HG03159 (cell line): ENCODE results near the gene GLIS1.

Experiments
- ATAC-seq: cut with Tn5 transposase; IDR thresholded peaks from one replicate; pipeline ENCODE4 v1.9.1; 2021; ENCODE audit warnings: mild to moderate bottlenecking, moderate library complexity; ENCODE audit not compliant: unreplicated experiment

Gene GLIS1

DNA sequence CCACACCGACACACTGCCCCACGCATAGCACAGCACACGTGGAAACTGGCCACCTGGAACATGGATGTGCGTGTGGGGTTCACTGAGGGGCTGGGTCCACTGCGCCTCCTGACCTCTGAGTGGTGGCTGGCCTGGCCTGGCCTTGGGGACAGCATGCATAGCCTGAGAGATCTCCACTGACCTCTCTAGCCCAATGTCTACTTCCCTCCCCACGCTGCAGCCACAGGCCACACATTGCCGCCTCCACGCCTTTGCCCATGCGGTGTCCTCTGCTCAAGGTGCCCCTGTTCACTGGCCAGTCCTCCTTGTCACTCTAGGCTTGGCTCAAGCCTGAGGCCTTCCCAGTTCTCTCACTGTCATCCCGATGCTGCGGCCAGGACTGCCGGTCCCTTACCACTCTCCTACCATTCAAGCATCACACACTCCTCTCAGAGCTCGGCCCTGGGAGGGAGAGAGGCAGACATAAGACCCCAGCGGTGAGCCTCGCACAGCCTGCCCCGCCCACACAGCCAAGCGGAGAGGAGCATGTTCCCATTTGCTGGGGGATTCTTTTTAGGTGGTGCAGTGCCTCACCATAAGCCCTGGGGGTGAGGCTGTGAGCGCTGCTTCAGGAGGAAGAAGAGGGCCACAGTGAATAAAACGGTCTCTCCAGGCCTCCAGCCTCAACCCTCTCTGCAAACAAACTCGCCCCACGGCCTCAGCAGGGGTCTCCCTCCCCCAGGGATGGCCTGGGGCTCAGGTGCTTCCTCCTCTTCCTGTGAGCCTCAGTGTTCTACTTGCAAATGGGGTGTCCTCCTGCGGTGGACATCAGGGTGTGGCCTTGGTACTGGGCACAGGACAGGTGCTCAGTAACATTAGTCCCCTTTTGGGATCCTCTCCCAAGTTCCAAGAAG, 199.0 kb downstream of the GLIS1 start:
- no peak for ATAC-seq

DNA sequence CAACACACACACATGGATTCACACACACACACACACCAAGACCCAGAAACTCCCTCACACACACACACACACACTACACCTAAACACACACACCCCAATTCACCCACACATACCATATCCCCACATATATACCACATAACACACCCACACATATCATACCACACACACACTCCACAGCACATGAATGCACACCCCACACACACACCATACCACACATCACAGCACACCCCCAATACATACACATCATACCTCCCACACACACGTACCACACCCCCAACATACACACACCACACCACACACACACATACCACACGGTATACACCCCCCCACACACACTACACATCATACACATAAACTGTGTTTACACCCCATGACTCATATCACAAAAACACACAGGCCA, 199.7 kb downstream of the GLIS1 start:
- ATAC-seq: no peak

DNA sequence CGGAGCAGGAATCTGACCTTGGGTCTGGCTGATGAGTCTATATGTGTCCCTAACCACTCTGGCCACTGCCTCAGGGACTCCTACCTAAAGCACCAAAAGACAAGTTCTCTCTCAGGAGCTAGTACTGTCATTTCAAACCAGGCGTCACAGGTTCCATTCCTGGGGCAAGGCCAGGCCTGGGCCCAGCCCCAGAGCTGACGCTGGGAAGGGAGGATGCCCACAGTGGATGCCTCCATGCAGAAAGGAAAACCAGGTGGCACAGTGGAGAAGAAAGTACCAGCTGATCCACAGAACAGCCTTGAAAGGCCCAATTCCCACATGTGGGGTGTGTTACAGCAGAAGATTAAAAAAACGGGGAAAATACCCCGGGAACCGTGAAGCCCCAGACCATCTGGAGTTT, 202.4 kb downstream of the GLIS1 start:
- ATAC-seq: no peak

DNA sequence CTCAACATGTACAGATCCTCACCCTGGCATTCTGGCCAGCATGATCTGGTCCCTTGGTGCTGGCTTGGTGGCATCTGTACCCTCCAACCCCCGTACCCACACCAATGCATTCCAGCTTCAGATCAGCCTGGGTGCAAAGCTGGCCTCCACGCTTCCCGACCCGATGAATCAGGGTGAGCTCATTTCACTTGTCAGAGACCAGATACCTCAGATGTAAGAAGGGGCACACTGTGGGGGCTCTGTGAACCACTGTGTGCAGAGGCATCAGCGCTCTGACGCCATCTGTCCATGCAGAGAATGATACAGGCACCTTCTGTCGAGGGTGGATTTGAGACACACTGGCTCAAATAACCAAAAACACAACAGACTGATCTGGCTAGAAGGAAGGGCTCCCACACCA, 203.1 kb downstream of the GLIS1 start:
- no peak for ATAC-seq

- no peak for ATAC-seq
These were observed 203.7 kb downstream of the GLIS1 start for GRCh38 chr1:53535226-53535625.

DNA sequence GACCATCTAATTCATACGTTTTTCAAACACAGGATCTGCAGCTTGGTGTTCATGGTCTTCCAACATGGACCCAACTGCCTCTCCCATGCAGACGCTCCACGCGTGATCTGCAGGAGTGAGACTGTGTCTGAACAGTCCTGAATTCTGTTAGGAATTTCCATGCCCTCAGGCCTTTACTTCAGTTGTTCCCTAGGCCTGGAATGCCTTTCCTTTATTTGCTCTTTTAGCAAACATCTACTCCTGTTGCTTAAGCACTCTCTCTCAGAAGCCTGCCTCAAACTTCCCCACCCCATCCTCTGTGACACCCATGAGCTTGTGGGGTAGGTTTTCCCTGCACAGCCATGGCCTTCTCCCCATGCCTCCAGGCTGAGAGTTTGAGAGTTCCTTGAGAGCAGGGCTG, 206.1 kb downstream of the GLIS1 start:
- ATAC-seq: no peak

- ATAC-seq: no peak
These were observed 206.6 kb downstream of the GLIS1 start for GRCh38 chr1:53532377-53532776.

DNA sequence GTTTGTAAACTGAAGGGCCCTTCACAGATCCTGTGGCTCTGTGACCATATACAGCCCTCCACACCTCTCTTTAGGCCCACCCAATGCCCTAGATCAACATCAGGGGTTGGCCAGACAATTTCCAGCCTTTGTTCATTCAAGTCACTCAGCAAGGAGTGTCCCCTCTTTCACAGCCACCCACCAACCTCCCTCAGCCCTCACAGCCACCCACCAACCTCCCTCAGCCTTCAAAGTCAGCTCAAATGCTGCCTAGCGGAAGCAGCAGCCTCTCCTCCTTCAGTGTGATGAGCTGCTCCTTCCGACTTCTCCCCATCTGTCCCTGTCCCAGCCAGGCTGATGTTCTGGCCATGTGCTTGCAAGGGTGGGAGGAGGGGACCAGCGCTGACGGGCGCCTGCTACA, 208.4 kb downstream of the GLIS1 start:
- ATAC-seq: no peak

DNA sequence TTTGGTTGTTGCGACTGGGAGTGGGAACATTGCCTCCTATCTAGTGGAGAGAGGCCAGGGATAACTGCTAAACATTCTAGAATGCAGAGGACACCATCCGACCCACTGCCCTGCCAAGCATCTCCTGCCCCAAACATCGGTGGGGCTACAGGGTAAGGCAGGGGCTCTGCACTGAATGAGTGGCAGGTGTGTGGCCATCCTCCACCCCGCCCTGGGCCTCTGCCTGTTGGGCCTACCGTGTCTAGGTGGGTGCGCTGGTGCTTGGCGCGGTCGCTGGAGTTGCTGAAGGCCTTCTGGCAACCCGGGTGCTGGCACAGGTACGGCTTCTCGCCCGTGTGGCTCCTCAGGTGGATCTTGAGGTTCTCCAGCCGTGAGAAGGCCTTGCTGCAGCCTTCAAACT, 209.4 kb downstream of the GLIS1 start:
- ATAC-seq: no peak

DNA sequence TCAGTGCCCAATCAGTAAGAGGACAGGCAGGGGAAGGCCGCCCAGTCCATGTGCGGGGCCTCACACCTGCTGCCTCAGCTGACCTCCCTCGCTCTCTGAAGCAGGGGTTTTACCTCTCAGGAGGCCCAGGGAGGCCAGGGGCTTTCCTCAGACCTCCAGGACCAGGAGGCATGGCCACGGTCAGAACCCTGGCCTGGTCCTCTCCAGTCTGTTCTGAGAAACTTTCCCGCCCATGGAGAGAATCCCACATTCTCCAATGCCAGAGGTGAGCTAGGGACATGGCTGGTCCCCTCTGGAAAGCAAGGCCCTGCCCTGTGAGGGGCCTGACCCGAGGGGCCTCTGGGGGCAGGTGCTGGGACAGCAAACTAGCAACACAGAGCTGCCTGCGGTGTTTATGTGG, 211.6 kb downstream of the GLIS1 start:
- ATAC-seq: no peak

- no peak for ATAC-seq
These were observed 212.4 kb downstream of the GLIS1 start for GRCh38 chr1:53526451-53527101.

DNA sequence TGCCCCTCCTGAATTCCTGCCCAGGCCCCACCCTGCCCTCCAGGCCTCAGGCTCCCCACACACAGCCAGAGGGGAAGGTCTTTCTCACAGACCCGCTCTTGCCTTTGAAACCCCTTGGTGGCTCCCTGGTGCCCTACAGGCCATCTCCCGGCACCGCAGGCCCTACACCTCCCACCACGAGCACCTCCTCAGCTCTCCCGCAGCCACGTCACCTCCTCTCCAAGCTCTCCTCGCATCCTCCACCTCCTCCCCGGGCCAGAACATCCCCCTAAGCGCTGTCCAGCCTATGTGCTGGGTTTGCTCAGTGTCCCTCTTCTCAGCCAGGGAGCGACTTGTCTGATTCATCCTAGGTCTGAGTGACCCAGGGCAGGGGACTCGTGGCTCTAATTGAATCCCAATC, 213.4 kb downstream of the GLIS1 start:
- no peak for ATAC-seq

- ATAC-seq: no peak
These were observed 214.3 kb downstream of the GLIS1 start for GRCh38 chr1:53524428-53525375.

DNA sequence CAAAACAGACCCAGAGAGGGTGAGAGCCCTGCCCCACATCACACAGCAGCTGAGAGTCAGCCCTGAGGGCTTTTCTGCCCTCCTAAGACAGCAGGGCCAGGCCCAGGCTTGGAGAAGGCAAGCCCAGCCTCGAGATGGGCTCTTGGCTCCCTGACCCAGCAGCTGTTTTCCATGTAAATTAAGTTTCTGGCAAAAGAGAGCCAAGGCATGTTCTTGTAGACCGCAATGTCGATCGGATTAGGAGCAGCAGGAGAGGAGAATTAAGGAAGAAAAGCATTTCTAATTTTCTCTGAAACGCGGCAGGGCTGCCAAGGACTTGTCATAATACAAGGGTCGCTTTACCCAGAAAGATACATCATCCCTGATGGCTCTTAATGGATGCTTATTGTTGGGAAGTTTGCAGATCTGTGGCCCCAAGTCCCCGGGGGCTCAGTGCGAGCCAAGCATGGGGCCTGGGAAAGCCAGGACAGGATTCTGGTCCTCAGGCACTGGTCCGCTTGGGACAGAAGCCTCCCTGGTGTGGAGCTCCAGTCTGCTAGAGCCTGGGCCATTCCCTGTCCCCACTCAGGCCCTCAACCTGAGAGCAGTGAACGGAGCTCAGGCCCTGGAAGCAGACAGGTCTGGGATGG, 216.9 kb downstream of the GLIS1 start:
- no peak for ATAC-seq

- ATAC-seq: no peak
These were observed 218.5 kb downstream of the GLIS1 start for GRCh38 chr1:53520481-53520880.

GRCh38 chr1:53519421-53519820, 219.5 kb downstream of the GLIS1 start:
- ATAC-seq: no peak

DNA sequence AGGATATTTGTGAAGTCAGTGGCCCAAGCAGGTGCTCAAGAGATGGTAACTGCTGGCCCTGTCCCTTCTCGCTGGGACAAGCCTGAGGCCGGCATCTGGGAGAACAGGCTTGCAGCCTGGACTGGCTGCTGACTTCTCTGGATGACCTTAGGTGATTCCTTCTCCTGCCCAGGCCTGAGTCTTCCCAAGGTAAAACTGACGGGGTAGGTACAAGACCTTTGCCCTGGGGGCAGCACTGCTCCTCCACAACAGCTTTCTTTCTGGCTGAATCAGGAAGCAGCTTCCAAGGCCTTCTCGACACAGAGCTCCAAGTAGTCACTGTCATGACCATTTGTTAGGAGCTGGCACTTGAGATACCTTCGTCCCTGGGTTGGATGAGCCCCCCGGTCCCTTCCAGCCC, 220.2 kb downstream of the GLIS1 start:
- no peak for ATAC-seq

- ATAC-seq: no peak
These were observed 221.1 kb downstream of the GLIS1 start for GRCh38 chr1:53517821-53518352.

DNA sequence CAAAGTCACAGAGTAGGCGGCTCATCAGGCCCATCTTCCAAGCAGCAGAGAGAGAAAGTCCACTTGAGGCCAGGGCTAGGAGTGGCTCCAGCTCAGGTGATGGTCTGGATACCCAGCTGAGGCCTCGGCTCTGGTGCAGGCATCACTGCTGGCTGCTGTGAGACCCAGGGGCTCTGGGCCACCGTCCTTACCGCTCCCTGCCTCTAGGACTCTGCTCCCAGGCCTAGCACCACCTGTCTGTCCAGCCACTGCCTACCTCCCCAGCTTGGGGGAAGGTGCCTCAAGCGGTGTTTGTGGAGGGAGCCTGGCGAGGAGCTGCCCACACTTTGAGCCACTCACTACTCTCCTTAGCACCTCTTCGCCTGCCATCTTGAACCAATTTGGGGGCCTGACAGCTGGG, 221.9 kb downstream of the GLIS1 start:
- ATAC-seq: no peak

DNA sequence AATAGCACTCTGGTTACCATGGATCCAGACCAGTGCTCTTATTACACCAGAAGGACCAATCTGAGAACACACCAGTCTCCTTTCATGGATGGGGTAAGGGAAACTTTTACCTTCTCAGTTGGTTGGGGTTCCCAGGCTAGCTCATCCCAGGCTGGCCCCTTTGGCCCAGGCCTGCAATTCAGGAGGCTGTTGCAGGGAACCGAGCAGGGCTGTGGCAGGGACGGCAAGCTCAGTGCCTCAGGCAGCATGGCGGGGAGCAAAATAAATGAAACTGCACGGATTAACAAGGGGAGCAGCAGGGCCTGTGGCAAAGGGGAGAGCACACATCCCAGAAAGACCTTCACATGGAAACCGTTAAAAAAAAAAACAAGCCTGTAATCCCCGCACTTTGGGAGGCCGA, 222.8 kb downstream of the GLIS1 start:
- ATAC-seq: no peak

GRCh38 chr1:53514436-53514835, 224.5 kb downstream of the GLIS1 start:
- no peak for ATAC-seq
